NCI-H524 treated with DMSO at 0.1 percent for 48 hours (cell line): Measurements from ENCODE around the gene PRL.

Experiments
- DNase-seq: peaks from one replicate; lab custom pipeline; 2025; lab: John Stamatoyannopoulos, UW

Gene PRL

GRCh38 chr6:22294301-22294700 lies 2.5 kb downstream of the PRL start:
- DNase-seq = peak; percentile 60

GRCh38 chr6:22290045-22290444 lies 6.8 kb downstream of the PRL start:
- no peak for DNase-seq

- DNase-seq = no peak
Measured at GRCh38 chr6:22288721-22289120, 8.1 kb downstream of the PRL start.

- DNase-seq = no peak
Measured at GRCh38 chr6:22284666-22285065, 12.2 kb downstream of the PRL start.

GRCh38 chr6:22281341-22282085 lies 15.3 kb downstream of the PRL start:
- DNase-seq = no peak

- no peak for DNase-seq
Measured at GRCh38 chr6:22279427-22279826, 17.4 kb downstream of the PRL start.

- DNase-seq = no peak
Measured at GRCh38 chr6:22271081-22271480, 25.8 kb downstream of the PRL start.

GRCh38 chr6:22263748-22264147 lies 33.1 kb downstream of the PRL start:
- no peak for DNase-seq

- no peak for DNase-seq
Measured at GRCh38 chr6:22254886-22255285, 42.0 kb downstream of the PRL start.

GRCh38 chr6:22253955-22254655 lies 42.7 kb downstream of the PRL start:
- no peak for DNase-seq

- DNase-seq = no peak
Measured at GRCh38 chr6:22251348-22251747, 45.5 kb downstream of the PRL start.

- DNase-seq = peak; percentile 89
Measured at GRCh38 chr6:22250486-22250885, 46.4 kb downstream of the PRL start.

- DNase-seq = no peak
Measured at GRCh38 chr6:22249711-22250350, 47.0 kb downstream of the PRL start.

- no peak for DNase-seq
Measured at GRCh38 chr6:22248513-22249308, 48.1 kb downstream of the PRL start.

GRCh38 chr6:22247916-22248482 lies 48.8 kb downstream of the PRL start:
- DNase-seq = no peak

GRCh38 chr6:22240025-22240424 lies 56.8 kb downstream of the PRL start:
- no peak for DNase-seq

GRCh38 chr6:22239261-22239921 lies 57.4 kb downstream of the PRL start:
- DNase-seq = no peak

GRCh38 chr6:22238861-22239260 lies 58.0 kb downstream of the PRL start:
- no peak for DNase-seq

- no peak for DNase-seq
Measured at GRCh38 chr6:22237526-22237925, 59.3 kb downstream of the PRL start.
